ENCODE data around the gene IRF1.

DNA sequence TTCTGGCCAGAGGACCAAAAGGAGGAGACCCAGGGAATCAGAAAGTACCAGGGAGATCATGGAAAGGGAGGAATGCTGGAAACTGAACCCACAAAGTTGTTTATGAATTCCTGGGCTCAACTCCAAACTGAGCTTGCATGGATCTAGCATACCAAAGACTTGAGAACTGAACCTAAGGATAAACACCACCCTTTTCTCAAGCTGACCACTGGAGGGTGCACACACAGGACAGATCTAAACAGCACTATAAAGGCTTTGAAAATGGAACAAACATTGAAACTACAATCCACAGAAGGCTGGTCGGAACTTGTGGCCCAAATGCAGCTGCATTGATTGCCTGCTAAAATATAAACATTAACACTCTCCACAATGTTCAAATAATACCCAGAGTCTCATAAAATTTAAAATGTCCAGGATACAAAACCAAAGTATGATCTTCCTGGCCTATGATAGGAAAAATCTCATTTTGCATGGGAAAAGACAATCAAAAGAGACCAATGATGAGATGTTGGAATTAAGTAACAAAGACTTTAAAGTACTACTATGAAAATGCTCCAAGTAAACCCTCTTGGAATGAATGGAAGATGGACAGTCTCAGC, 15.6 kb upstream of the IRF1 start:
- TF ChIP-seq, protein P1, sequence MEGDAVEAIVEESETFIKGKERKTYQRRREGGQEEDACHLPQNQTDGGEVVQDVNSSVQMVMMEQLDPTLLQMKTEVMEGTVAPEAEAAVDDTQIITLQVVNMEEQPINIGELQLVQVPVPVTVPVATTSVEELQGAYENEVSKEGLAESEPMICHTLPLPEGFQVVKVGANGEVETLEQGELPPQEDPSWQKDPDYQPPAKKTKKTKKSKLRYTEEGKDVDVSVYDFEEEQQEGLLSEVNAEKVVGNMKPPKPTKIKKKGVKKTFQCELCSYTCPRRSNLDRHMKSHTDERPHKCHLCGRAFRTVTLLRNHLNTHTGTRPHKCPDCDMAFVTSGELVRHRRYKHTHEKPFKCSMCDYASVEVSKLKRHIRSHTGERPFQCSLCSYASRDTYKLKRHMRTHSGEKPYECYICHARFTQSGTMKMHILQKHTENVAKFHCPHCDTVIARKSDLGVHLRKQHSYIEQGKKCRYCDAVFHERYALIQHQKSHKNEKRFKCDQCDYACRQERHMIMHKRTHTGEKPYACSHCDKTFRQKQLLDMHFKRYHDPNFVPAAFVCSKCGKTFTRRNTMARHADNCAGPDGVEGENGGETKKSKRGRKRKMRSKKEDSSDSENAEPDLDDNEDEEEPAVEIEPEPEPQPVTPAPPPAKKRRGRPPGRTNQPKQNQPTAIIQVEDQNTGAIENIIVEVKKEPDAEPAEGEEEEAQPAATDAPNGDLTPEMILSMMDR (IDR thresholded peaks at IDR 0.05) = peak; percentile 83
- no peak for TF ChIP-seq POLR2AphosphoS5 (IDR thresholded peaks at IDR 0.05; ENCODE audit: low read depth, low read length)
- TF ChIP-seq TCF7L2 (IDR thresholded peaks at IDR 0.05; ENCODE audit: low read depth, low read length) = no peak
- TF ChIP-seq, protein P2, sequence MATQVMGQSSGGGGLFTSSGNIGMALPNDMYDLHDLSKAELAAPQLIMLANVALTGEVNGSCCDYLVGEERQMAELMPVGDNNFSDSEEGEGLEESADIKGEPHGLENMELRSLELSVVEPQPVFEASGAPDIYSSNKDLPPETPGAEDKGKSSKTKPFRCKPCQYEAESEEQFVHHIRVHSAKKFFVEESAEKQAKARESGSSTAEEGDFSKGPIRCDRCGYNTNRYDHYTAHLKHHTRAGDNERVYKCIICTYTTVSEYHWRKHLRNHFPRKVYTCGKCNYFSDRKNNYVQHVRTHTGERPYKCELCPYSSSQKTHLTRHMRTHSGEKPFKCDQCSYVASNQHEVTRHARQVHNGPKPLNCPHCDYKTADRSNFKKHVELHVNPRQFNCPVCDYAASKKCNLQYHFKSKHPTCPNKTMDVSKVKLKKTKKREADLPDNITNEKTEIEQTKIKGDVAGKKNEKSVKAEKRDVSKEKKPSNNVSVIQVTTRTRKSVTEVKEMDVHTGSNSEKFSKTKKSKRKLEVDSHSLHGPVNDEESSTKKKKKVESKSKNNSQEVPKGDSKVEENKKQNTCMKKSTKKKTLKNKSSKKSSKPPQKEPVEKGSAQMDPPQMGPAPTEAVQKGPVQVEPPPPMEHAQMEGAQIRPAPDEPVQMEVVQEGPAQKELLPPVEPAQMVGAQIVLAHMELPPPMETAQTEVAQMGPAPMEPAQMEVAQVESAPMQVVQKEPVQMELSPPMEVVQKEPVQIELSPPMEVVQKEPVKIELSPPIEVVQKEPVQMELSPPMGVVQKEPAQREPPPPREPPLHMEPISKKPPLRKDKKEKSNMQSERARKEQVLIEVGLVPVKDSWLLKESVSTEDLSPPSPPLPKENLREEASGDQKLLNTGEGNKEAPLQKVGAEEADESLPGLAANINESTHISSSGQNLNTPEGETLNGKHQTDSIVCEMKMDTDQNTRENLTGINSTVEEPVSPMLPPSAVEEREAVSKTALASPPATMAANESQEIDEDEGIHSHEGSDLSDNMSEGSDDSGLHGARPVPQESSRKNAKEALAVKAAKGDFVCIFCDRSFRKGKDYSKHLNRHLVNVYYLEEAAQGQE (IDR thresholded peaks at IDR 0.05; ENCODE audit: insufficient read depth in 1 of 2, low read depth in 2 of 2, low read length in 1 of 2) = no peak
- no peak for TF ChIP-seq SIN3A (IDR thresholded peaks at IDR 0.05; ENCODE audit: borderline replicate concordance, insufficient read depth, low read depth, low read length)
